GM13976 (cell line): ENCODE data around the gene GPX6.
A peak's percentile ranks its signal among the peaks of the same experiment; 100 is the strongest.
"Not testable (repeated sequence)": the region's sequence is repeated elsewhere in the genome, so short reads cannot be mapped to it uniquely, and the experiment has no call there.

Experiments
- DNase-seq: peaks from one replicate; pipeline ENCODE4 v3.0.0; 2012; ENCODE audit warnings: low spot score
- CTCF ChIP-seq: IDR thresholded peaks from 2 replicates; pipeline ENCODE4 v1.5.1; 2012; ENCODE audit warnings: borderline replicate concordance, mild to moderate bottlenecking; ENCODE audit not compliant: insufficient read depth; ENCODE audit errors: extremely low read depth, missing control alignments, control extremely low read depth
- in situ Hi-C: fragments of 300-500 bp; cut with MboI; formaldehyde crosslinking; loops from one replicate; pipeline ENCODE4 v1.12.0; 2022; ENCODE audit warnings: low sequenced_read_pairs, mixed read lengths, inconsistent platforms; ENCODE audit not compliant: unreplicated experiment

Gene GPX6

GRCh38 chr6:28551891-28552666, 36.5 kb upstream of the GPX6 start:
- DNase-seq: no peak
- in situ Hi-C loops: no loop called here
- no peak for TF ChIP-seq CTCF

GRCh38 chr6:28547003-28547402, 31.4 kb upstream of the GPX6 start:
- in situ Hi-C loops, DNase-seq: not testable (repeated sequence)

GRCh38 chr6:28545955-28546354, 30.4 kb upstream of the GPX6 start:
- in situ Hi-C loops: no loop called here
- DNase-seq: no peak
- no peak for TF ChIP-seq CTCF

- in situ Hi-C loops: no loop called here
- no peak for TF ChIP-seq CTCF
- DNase-seq: peak; percentile 52
Observed at GRCh38 chr6:28543651-28544610, 28.3 kb upstream of the GPX6 start.

GRCh38 chr6:28542440-28543296, 27.1 kb upstream of the GPX6 start:
- TF ChIP-seq CTCF: peak; percentile 53
- in situ Hi-C loops: no loop called here
- DNase-seq: peak; percentile 70

GRCh38 chr6:28541996-28542395, 26.4 kb upstream of the GPX6 start:
- in situ Hi-C loops: no loop called here
- TF ChIP-seq CTCF: no peak
- DNase-seq: no peak
